ENCODE results near the gene NDFIP2. TPM values are rescaled to one million over a fixed set of nuclear protein-coding genes. Genes with fewer than 3 reads are reported as not detected.
"Not testable (repeated sequence)": the region's sequence is repeated elsewhere in the genome, so short reads cannot be mapped to it uniquely, and the experiment has no call there.

Gene NDFIP2
- total RNA-seq, 1 donor from 2014 or later: 150 TPM

- intact Hi-C loops (cut with micrococcal nuclease): no loop called here
These were observed 49.3 kb downstream of the NDFIP2 start for GRCh38 chr13:79530270-79530669.

- intact Hi-C loops (cut with micrococcal nuclease): loop anchor here (1.0 kb wide), 1 partner anchor 8 kb away; no protein-coding TSS in a partner anchor
These were observed 50.7 kb downstream of the NDFIP2 start for GRCh38 chr13:79531542-79532254.

- intact Hi-C loops (cut with micrococcal nuclease): no loop called here
These were observed 51.6 kb downstream of the NDFIP2 start for GRCh38 chr13:79532576-79532975.

- intact Hi-C loops (cut with micrococcal nuclease): no loop called here
These were observed 52.9 kb downstream of the NDFIP2 start for GRCh38 chr13:79533781-79534400.

- intact Hi-C loops (cut with micrococcal nuclease): no loop called here
These were observed 53.6 kb downstream of the NDFIP2 start for GRCh38 chr13:79534596-79534995.

- intact Hi-C loops (cut with micrococcal nuclease): no loop called here
These were observed 57.8 kb downstream of the NDFIP2 start for GRCh38 chr13:79538757-79539156.

GRCh38 chr13:79540504-79540903 is 59.5 kb downstream of the NDFIP2 start:
- intact Hi-C loops (cut with micrococcal nuclease): loop anchor here (2.0 to 5.0 kb wide), 3 partner anchors 48 to 1403 kb away; partner anchors contain the start of gene OBI1

GRCh38 chr13:79541426-79542049 is 60.6 kb downstream of the NDFIP2 start:
- intact Hi-C loops (cut with micrococcal nuclease): loop anchor here (1.0 to 5.0 kb wide), 9 partner anchors 19 to 1404 kb away; partner anchors contain the start of genes NDFIP2, OBI1 and RBM26

GRCh38 chr13:79543883-79544282 is 62.9 kb downstream of the NDFIP2 start:
- intact Hi-C loops (cut with micrococcal nuclease): loop anchor here (5.0 kb wide), 2 partner anchors 887 to 1407 kb away; partner anchors contain the start of gene OBI1

- intact Hi-C loops (cut with micrococcal nuclease): no loop called here
These were observed 66.5 kb downstream of the NDFIP2 start for GRCh38 chr13:79547211-79548195.

GRCh38 chr13:79548902-79549301 is 67.9 kb downstream of the NDFIP2 start:
- intact Hi-C loops (cut with micrococcal nuclease): no loop called here

- intact Hi-C loops (cut with micrococcal nuclease): loop anchor here (10.0 kb wide), 1 partner anchor 795 kb away; the partner anchor contains the start of gene SPRY2
These were observed 68.6 kb downstream of the NDFIP2 start for GRCh38 chr13:79549355-79550106.

GRCh38 chr13:79557666-79558065 is 76.7 kb downstream of the NDFIP2 start:
- intact Hi-C loops (cut with micrococcal nuclease): loop anchor here (10.0 kb wide), 1 partner anchor 787 kb away; the partner anchor contains the start of gene SPRY2

- intact Hi-C loops (cut with micrococcal nuclease): no loop called here
These were observed 80.0 kb downstream of the NDFIP2 start for GRCh38 chr13:79560954-79561353.

GRCh38 chr13:79562557-79562956 is 81.6 kb downstream of the NDFIP2 start:
- intact Hi-C loops (cut with micrococcal nuclease): no loop called here

GRCh38 chr13:79566118-79566517 is 85.2 kb downstream of the NDFIP2 start:
- intact Hi-C loops (cut with micrococcal nuclease): no loop called here

GRCh38 chr13:79571147-79571546 is 90.2 kb downstream of the NDFIP2 start:
- intact Hi-C loops (cut with micrococcal nuclease): no loop called here

- intact Hi-C loops (cut with micrococcal nuclease): not testable (repeated sequence)
These were observed 92.9 kb downstream of the NDFIP2 start for GRCh38 chr13:79573892-79574291.

- intact Hi-C loops (cut with micrococcal nuclease): no loop called here
These were observed 100.9 kb downstream of the NDFIP2 start for GRCh38 chr13:79581870-79582315.

- intact Hi-C loops (cut with micrococcal nuclease): no loop called here
These were observed 101.9 kb downstream of the NDFIP2 start for GRCh38 chr13:79582896-79583295.

All from T-helper 1 cell treated with Interleukin-12 subunit alpha and Interleukin-12 subunit beta and Interleukin-4 antibody, amounts not matched to agents 30 ng/mL and 1 ng/mL, for 36 hours (primary cell).